ENCODE results near the gene TRIM44. TPM values are rescaled to one million over a fixed set of nuclear protein-coding genes. Genes with fewer than 3 reads are reported as not detected.

The TRIM44 gene
- total and polyA plus RNA-seq, 4 donors, result 3.7 to 15.1 (median 10.4) TPM

- 72% methylated on average over 2 of the region's 2 CpGs for WGBS
- peaks cover 0 to 8% (median 2%) of the 10 kb centered on the region in 4 donors for H3K4me1 ChIP-seq (ENCODE audit: control insufficient read depth in 4 of 4, insufficient read depth in 4 of 4, low read length in 3 of 4)
- no peaks in the 10 kb centered on the region for H3K9me3 ChIP-seq (ENCODE audit: control insufficient read depth in 4 of 4, low read length in 3 of 4)
- no peaks in the 10 kb centered on the region for H3K27me3 ChIP-seq (ENCODE audit: control insufficient read depth in 4 of 4, insufficient read depth in 4 of 4, low read length in 3 of 4)
- no peak overlapping the region for H3K9ac ChIP-seq (ENCODE audit: low read depth in 1 of 2, low read length in 2 of 2)
- no peaks in the 10 kb centered on the region for H3K36me3 ChIP-seq (ENCODE audit: control insufficient read depth in 4 of 4, insufficient read depth in 3 of 4, low read depth in 1 of 4, low read length in 3 of 4)
- no peak for DNase-seq (ENCODE audit: low spot score)
- no peak overlapping the region for H3K4me3 ChIP-seq (ENCODE audit: low read depth in 1 of 3, low read length in 3 of 3)
- H3K27ac ChIP-seq (ENCODE audit: low read depth in 1 of 2, low read length in 2 of 2), result no peak overlapping the region
- TF ChIP-seq JUND (IDR thresholded peaks at IDR 0.05) (no peak), REST (IDR thresholded peaks at IDR 0.05) (no peak), RAD21 (IDR thresholded peaks at IDR 0.05) (no peak), EGR1 (IDR thresholded peaks at IDR 0.05; ENCODE audit: low read depth in 2 of 2) (no peak)
Measured at GRCh38 chr11:35847473-35847872, 184.9 kb downstream of the TRIM44 start.

GRCh38 chr11:35848616-35849015 lies 186.0 kb downstream of the TRIM44 start:
- Histone ChIP-seq H3K4me3 (ENCODE audit: low read depth in 1 of 3, low read length in 3 of 3) (no peak overlapping the region), H3K27ac (ENCODE audit: low read depth in 1 of 2, low read length in 2 of 2) (no peak overlapping the region), H3K9ac (ENCODE audit: low read depth in 1 of 2, low read length in 2 of 2) (no peak overlapping the region), H3K9me3 (ENCODE audit: control insufficient read depth in 4 of 4, low read length in 3 of 4) (no peaks in the 10 kb centered on the region), H3K36me3 (ENCODE audit: control insufficient read depth in 4 of 4, insufficient read depth in 3 of 4, low read depth in 1 of 4, low read length in 3 of 4) (no peaks in the 10 kb centered on the region), H3K4me1 (ENCODE audit: control insufficient read depth in 4 of 4, insufficient read depth in 4 of 4, low read length in 3 of 4) (peaks cover 0 to 5% (median 2%) of the 10 kb centered on the region in 4 donors), H3K27me3 (ENCODE audit: control insufficient read depth in 4 of 4, insufficient read depth in 4 of 4, low read length in 3 of 4) (no peaks in the 10 kb centered on the region)
- 60% methylated on average over 4 of the region's 4 CpGs for WGBS
- DNase-seq (ENCODE audit: low spot score), result no peak
- TF ChIP-seq CTCF (IDR thresholded peaks at IDR 0.05; ENCODE audit: low read depth, low read length, missing input control) (no peak), SP1 (IDR thresholded peaks at IDR 0.05) (no peak), RAD21 (IDR thresholded peaks at IDR 0.05) (no peak), REST (IDR thresholded peaks at IDR 0.05) (no peak), ATF3 (IDR thresholded peaks at IDR 0.05) (no peak), EGR1 (IDR thresholded peaks at IDR 0.05; ENCODE audit: low read depth in 2 of 2) (no peak), FOXA1 (IDR thresholded peaks at IDR 0.05) (no peak), TAF1 (conservative IDR thresholded peaks at IDR 0.05) (no peak), JUND (IDR thresholded peaks at IDR 0.05) (no peak), HNF4A (conservative IDR thresholded peaks at IDR 0.05) (no peak), NR2F2 (IDR thresholded peaks at IDR 0.05) (no peak), FOXA2 (IDR thresholded peaks at IDR 0.05) (no peak), GABPA (IDR thresholded peaks at IDR 0.05 in 1 of 2, conservative IDR thresholded peaks at IDR 0.05 in 1 of 2) (no peak), HNF4G (IDR thresholded peaks at IDR 0.05) (no peak), MAX (IDR thresholded peaks at IDR 0.05) (no peak), YY1 (IDR thresholded peaks at IDR 0.05) (no peak), RXRA (IDR thresholded peaks at IDR 0.05) (no peak), ZBTB33 (IDR thresholded peaks at IDR 0.05) (no peak)
